HG02759 (cell line): ENCODE measurements around the gene NECAP2.
"Not testable (repeated sequence)": the region's sequence is repeated elsewhere in the genome, so short reads cannot be mapped to it uniquely, and the experiment has no call there.

Source experiments
- ATAC-seq: cut with Tn5 transposase; IDR thresholded peaks from one replicate; pipeline ENCODE4 v1.9.1; 2021; ENCODE audit warnings: mild to moderate bottlenecking, moderate library complexity; ENCODE audit not compliant: unreplicated experiment

The NECAP2 gene

GRCh38 chr1:16456151-16456550 is 15.6 kb downstream of the NECAP2 start:
- ATAC-seq = not testable (repeated sequence)

- ATAC-seq = no peak
These were observed 18.3 kb downstream of the NECAP2 start for GRCh38 chr1:16458831-16459230.

GRCh38 chr1:16459352-16459925 is 18.9 kb downstream of the NECAP2 start:
- no peak for ATAC-seq

GRCh38 chr1:16461681-16462080 is 21.2 kb downstream of the NECAP2 start:
- no peak for ATAC-seq

GRCh38 chr1:16462773-16463330 is 22.3 kb downstream of the NECAP2 start:
- ATAC-seq = no peak

GRCh38 chr1:16464917-16465625 is 24.5 kb downstream of the NECAP2 start:
- ATAC-seq = no peak

- no peak for ATAC-seq
These were observed 28.0 kb downstream of the NECAP2 start for GRCh38 chr1:16468558-16468957.

- no peak for ATAC-seq
These were observed 33.8 kb downstream of the NECAP2 start for GRCh38 chr1:16474166-16474800.

GRCh38 chr1:16474891-16475290 is 34.4 kb downstream of the NECAP2 start:
- ATAC-seq = not testable (repeated sequence)

- not testable (repeated sequence) for ATAC-seq
These were observed 35.5 kb downstream of the NECAP2 start for GRCh38 chr1:16475771-16476770.

GRCh38 chr1:16478091-16478490 is 37.6 kb downstream of the NECAP2 start:
- no peak for ATAC-seq

GRCh38 chr1:16483146-16483545 is 42.6 kb downstream of the NECAP2 start:
- ATAC-seq = not testable (repeated sequence)

- not testable (repeated sequence) for ATAC-seq
These were observed 43.3 kb downstream of the NECAP2 start for GRCh38 chr1:16483639-16484500.

GRCh38 chr1:16484501-16484835 is 43.9 kb downstream of the NECAP2 start:
- ATAC-seq = no peak

- no peak for ATAC-seq
These were observed 44.4 kb downstream of the NECAP2 start for GRCh38 chr1:16484931-16485330.

- ATAC-seq = not testable (repeated sequence)
These were observed 45.8 kb downstream of the NECAP2 start for GRCh38 chr1:16486316-16486715.

- ATAC-seq = not testable (repeated sequence)
These were observed 46.5 kb downstream of the NECAP2 start for GRCh38 chr1:16487011-16487410.

- not testable (repeated sequence) for ATAC-seq
These were observed 48.8 kb downstream of the NECAP2 start for GRCh38 chr1:16489195-16489880.

- ATAC-seq = no peak
These were observed 50.6 kb downstream of the NECAP2 start for GRCh38 chr1:16491056-16491675.
